K562 (cell line): Measurements from ENCODE around the gene CBX1. TPM values are rescaled to one million over a fixed set of nuclear protein-coding genes. Genes with fewer than 3 reads are reported as not detected.

Experiments used
- CEBPB ChIP-seq: fragments of 450-650 bp; IDR thresholded peaks from 2 replicates; pipeline ENCODE4 v1.6.1; 2016; ENCODE audit warnings: missing genetic modification characterization, missing compliant biosample characterization
- CXXC5 ChIP-seq: fragments of 250-450 bp; sonication (Bioruptor Pico); IDR thresholded peaks from 2 replicates; pipeline ENCODE4 v1.8.0; 2022; ENCODE audit warnings: inconsistent platforms, mild to moderate bottlenecking, moderate library complexity
- EP300 ChIP-seq: IDR thresholded peaks from 2 replicates; pipeline ENCODE4 v1.6.1; 2012; ENCODE audit warnings: low read length, improper control_type of control experiment
- FUS ChIP-seq: fragments of 200-400 bp; formaldehyde crosslinking; optimal IDR thresholded peaks from 2 replicates; pipeline ENCODE3; 2017; ENCODE audit warnings: low read depth, low read length
- HDAC1 ChIP-seq, 2 experiments: fragments of 450-650 bp; IDR thresholded peaks; 2 replicates each; pipeline ENCODE4 v1.6.1; 2016 to 2017; ENCODE audit warnings: inconsistent platforms in 1 of 2, mild to moderate bottlenecking in 1 of 2, moderate library complexity in 1 of 2
- HNRNPLL ChIP-seq: fragments of 200-400 bp; formaldehyde crosslinking; IDR thresholded peaks from 2 replicates; pipeline ENCODE4 v1.6.1; 2017; ENCODE audit warnings: low read length, low read depth, mild to moderate bottlenecking; ENCODE audit not compliant: poor library complexity, severe bottlenecking
- KDM2B ChIP-seq: fragments of 250-450 bp; sonication (Bioruptor Pico); IDR thresholded peaks from 2 replicates; pipeline ENCODE4 v1.8.0; 2021; ENCODE audit warnings: mild to moderate bottlenecking, moderate library complexity
- LEF1 ChIP-seq: fragments of 450-650 bp; IDR thresholded peaks from 2 replicates; pipeline ENCODE4 v1.6.1; 2016; ENCODE audit warnings: mild to moderate bottlenecking
- MAZ ChIP-seq, 2 experiments: fragments of 450-650 bp in 1 of 2; sonication (generic) in 1 of 2; formaldehyde crosslinking; IDR thresholded peaks in 1 of 2; conservative IDR thresholded peaks in 1 of 2; 2 replicates each; pipeline versions ENCODE4 v1.4.0 to v1.5.0; 2020; ENCODE audit warnings: mild to moderate bottlenecking in 1 of 2, missing genetic modification reagents in 1 of 2
- NCOA6 ChIP-seq: fragments of 450-650 bp; IDR thresholded peaks from 2 replicates; pipeline ENCODE4 v1.6.1; 2017; ENCODE audit warnings: mild to moderate bottlenecking
- NONO ChIP-seq, 2 experiments: fragments of 200-400 bp in 1 of 2; fragments of 450-650 bp in 1 of 2; formaldehyde crosslinking in 1 of 2; IDR thresholded peaks; 2 replicates each; pipeline ENCODE4 v1.6.1; 2017; ENCODE audit warnings: low read depth in 2 of 2, mild to moderate bottlenecking in 2 of 2, moderate library complexity in 2 of 2, low read length in 1 of 2
- NR2C2 ChIP-seq, 2 experiments: fragments of 200-800 bp in 1 of 2; sonication (Bioruptor generic) in 1 of 2; sonication (generic) in 1 of 2; formaldehyde crosslinking in 1 of 2; IDR thresholded peaks; 2 replicates each; pipeline versions ENCODE4 v1.6.1 to v1.8.0; 2016 to 2022; ENCODE audit warnings: mild to moderate bottlenecking in 1 of 2, missing compliant biosample characterization in 1 of 2, missing genetic modification characterization in 1 of 2, missing genetic modification reagents in 1 of 2
- SMAD4 ChIP-seq: fragments of 250-450 bp; sonication (Bioruptor Pico); conservative IDR thresholded peaks from 2 replicates; pipeline ENCODE4 v1.8.0; 2021; ENCODE audit warnings: inconsistent platforms, mild to moderate bottlenecking, moderate library complexity
- TAL1 ChIP-seq: fragments of 450-650 bp; IDR thresholded peaks from 2 replicates; pipeline ENCODE4 v1.6.1; 2016; ENCODE audit warnings: mild to moderate bottlenecking
- TCF3 ChIP-seq: sonication (generic); formaldehyde crosslinking; IDR thresholded peaks from 2 replicates; pipeline ENCODE4 v1.4.0; 2020; ENCODE audit warnings: mild to moderate bottlenecking, missing genetic modification reagents
- USF2 ChIP-seq: sonication (generic); formaldehyde crosslinking; IDR thresholded peaks from 2 replicates; pipeline ENCODE4 v1.5.0; 2020; ENCODE audit warnings: missing genetic modification reagents
- polyA plus RNA-seq, 8 experiments: library from polyadenylated mRNA; depleted of rRNA in 4 of 8; stranded (reverse) in 5 of 8; unstranded in 3 of 8; fragments of >200 nt; fragmentation: Nextera tagmentation in 2 of 8; fragmentation: Illumina TruSeq in 1 of 8; extraction: Ambion mirVana in 2 of 8; extraction: Trizol in 1 of 8; gene quantifications; 2 replicates each; pipeline versions ENCODE4 v1.2.1 to v1.2.3, GENCODE V29; 2011 to 2014; ENCODE audit warnings: inconsistent platforms in 1 of 8, missing spikeins in 1 of 8
- total RNA-seq, 7 experiments: library from RNA; depleted of rRNA in 6 of 7; stranded (reverse); fragments of >200 nt in 6 of 7; fragmentation: Illumina TruSeq in 2 of 7; extraction: Trizol in 2 of 7; gene quantifications; 2 replicates each; pipeline versions ENCODE4 v1.2.1 to v1.2.3, GENCODE V29; 2011 to 2021; ENCODE audit warnings: low replicate concordance in 1 of 7
- TF ChIP-seq, protein P1 (sequence below): fragments of 250-450 bp; sonication (Bioruptor Pico); IDR thresholded peaks from 2 replicates; pipeline ENCODE4 v1.9.0; 2021; ENCODE audit warnings: mild to moderate bottlenecking
- TF ChIP-seq, protein P2 (sequence below): conservative IDR thresholded peaks from 2 replicates; pipeline ENCODE4 v1.6.1; 2011; ENCODE audit warnings: low read depth, mild to moderate bottlenecking, low read length; ENCODE audit not compliant: control insufficient read depth
- TF ChIP-seq, protein P3 (sequence below): sonication (generic); formaldehyde crosslinking; IDR thresholded peaks from 2 replicates; pipeline ENCODE4 v1.8.0; 2023; ENCODE audit warnings: mild to moderate bottlenecking, missing genetic modification reagents
- TF ChIP-seq, protein P4 (sequence below): fragments of 450-650 bp; formaldehyde crosslinking; conservative IDR thresholded peaks from 2 replicates; pipeline ENCODE4 v1.4.0; 2022; ENCODE audit warnings: mild to moderate bottlenecking, missing genetic modification characterization
- TF ChIP-seq, protein P5 (sequence below): fragments of 200-800 bp; sonication (Bioruptor generic); IDR thresholded peaks from 2 replicates; pipeline ENCODE4 v1.6.1; 2017; ENCODE audit warnings: missing genetic modification characterization, missing compliant biosample characterization

Gene CBX1
- total and polyA plus RNA-seq, 9 of the 15 experiments (the other 6 are each of a cell fraction or from before 2014, with no cell fraction given), result 10.6 to 95.7 (median 52.7) TPM

- TF ChIP-seq, protein P1, sequence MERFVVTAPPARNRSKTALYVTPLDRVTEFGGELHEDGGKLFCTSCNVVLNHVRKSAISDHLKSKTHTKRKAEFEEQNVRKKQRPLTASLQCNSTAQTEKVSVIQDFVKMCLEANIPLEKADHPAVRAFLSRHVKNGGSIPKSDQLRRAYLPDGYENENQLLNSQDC (CRISPR knock-in tag), result no peak
- TF ChIP-seq TCF3 (CRISPR knock-in tag) (0 out of 2 replicates have a peak, but pooled peaks have one; percentile 12), LEF1 (peak; percentile 57; the same call in 1 of the 2 replicates), CEBPB (no peak), CXXC5 (CRISPR knock-in tag) (peak; percentile 84), NCOA6 (no peak), USF2 (CRISPR knock-in tag) (no peak), HNRNPLL (peak; percentile 89), NR2C2 (CRISPR knock-in tag; IDR thresholded peaks at IDR 0.05) (no peak), NR2C2 (tag; IDR thresholded peaks at IDR 0.05) (no peak), FUS (no peak), EP300 (peak; percentile 27; the same call in 1 of the 2 replicates), MAZ (CRISPR knock-in tag; conservative IDR thresholded peaks at IDR 0.05 in 1 of 2, IDR thresholded peaks at IDR 0.05 in 1 of 2) (peak in 1 of 2 experiments; percentile 34; a peak in 1 of 4 replicates), TAL1 (peak; percentile 46; the same call in 1 of the 2 replicates), SMAD4 (CRISPR knock-in tag) (peak; percentile 40; the same call in 1 of the 2 replicates), KDM2B (no peak), HDAC1 (IDR thresholded peaks at IDR 0.05) (no peak), NONO (IDR thresholded peaks at IDR 0.05; ENCODE audit: low read depth in 2 of 2, low read length in 1 of 2) (no peak)
- TF ChIP-seq, protein P2, sequence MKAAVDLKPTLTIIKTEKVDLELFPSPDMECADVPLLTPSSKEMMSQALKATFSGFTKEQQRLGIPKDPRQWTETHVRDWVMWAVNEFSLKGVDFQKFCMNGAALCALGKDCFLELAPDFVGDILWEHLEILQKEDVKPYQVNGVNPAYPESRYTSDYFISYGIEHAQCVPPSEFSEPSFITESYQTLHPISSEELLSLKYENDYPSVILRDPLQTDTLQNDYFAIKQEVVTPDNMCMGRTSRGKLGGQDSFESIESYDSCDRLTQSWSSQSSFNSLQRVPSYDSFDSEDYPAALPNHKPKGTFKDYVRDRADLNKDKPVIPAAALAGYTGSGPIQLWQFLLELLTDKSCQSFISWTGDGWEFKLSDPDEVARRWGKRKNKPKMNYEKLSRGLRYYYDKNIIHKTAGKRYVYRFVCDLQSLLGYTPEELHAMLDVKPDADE, result no peak
- TF ChIP-seq, protein P3, sequence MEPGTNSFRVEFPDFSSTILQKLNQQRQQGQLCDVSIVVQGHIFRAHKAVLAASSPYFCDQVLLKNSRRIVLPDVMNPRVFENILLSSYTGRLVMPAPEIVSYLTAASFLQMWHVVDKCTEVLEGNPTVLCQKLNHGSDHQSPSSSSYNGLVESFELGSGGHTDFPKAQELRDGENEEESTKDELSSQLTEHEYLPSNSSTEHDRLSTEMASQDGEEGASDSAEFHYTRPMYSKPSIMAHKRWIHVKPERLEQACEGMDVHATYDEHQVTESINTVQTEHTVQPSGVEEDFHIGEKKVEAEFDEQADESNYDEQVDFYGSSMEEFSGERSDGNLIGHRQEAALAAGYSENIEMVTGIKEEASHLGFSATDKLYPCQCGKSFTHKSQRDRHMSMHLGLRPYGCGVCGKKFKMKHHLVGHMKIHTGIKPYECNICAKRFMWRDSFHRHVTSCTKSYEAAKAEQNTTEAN (CRISPR knock-in tag), result no peak
- TF ChIP-seq, protein P4, sequence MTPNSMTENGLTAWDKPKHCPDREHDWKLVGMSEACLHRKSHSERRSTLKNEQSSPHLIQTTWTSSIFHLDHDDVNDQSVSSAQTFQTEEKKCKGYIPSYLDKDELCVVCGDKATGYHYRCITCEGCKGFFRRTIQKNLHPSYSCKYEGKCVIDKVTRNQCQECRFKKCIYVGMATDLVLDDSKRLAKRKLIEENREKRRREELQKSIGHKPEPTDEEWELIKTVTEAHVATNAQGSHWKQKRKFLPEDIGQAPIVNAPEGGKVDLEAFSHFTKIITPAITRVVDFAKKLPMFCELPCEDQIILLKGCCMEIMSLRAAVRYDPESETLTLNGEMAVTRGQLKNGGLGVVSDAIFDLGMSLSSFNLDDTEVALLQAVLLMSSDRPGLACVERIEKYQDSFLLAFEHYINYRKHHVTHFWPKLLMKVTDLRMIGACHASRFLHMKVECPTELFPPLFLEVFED (CRISPR knock-in tag), result no peak
- TF ChIP-seq, protein P5, sequence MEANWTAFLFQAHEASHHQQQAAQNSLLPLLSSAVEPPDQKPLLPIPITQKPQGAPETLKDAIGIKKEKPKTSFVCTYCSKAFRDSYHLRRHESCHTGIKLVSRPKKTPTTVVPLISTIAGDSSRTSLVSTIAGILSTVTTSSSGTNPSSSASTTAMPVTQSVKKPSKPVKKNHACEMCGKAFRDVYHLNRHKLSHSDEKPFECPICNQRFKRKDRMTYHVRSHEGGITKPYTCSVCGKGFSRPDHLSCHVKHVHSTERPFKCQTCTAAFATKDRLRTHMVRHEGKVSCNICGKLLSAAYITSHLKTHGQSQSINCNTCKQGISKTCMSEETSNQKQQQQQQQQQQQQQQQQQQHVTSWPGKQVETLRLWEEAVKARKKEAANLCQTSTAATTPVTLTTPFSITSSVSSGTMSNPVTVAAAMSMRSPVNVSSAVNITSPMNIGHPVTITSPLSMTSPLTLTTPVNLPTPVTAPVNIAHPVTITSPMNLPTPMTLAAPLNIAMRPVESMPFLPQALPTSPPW (CRISPR knock-in tag), result peak; percentile 50; the same call in 1 of the 2 replicates
Measured at GRCh38 chr17:48148029-48148770, 46.9 kb upstream of the CBX1 start (continued).
